C4-2B (cell line): ENCODE data around the gene LZTS3.

Source experiments
- ZFX ChIP-seq: fragments of 450-650 bp; IDR thresholded peaks from 2 replicates; pipeline ENCODE4 v1.6.1; 2017
- TF ChIP-seq, protein P1 (sequence below): fragments of 450-650 bp; conservative IDR thresholded peaks from 2 replicates; pipeline ENCODE4 v1.5.1; 2017; ENCODE audit warnings: mild to moderate bottlenecking

DNA sequence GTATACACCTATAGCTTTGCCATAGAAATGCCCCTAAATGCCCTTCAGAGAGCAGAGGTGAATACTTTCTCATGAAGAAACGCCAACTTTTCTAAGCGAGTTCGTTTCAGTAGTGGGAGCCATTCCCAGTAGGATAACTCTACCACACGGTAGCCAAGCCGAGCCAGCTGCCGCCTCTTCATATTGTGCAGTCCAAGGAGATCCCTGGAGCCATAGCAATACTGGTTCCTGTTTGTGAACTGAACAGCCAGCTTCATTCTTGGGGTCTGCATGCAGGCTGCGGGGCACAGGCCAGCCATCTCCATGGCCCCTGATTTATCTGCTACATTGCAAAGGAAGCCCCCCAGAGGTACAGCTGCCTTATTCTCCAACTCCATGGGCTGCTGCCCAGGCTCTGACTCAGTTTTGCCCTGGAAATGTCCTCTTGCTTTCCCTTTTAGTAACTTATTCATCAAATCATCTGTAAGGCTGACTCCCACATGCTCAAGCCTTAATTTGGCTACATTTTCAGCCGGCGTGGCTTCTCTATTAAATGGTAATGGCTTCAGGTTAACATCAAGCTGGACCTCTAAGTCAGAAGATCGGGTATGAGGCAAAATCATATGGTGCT, 26.5 kb downstream of the LZTS3 start:
- TF ChIP-seq, protein P1, sequence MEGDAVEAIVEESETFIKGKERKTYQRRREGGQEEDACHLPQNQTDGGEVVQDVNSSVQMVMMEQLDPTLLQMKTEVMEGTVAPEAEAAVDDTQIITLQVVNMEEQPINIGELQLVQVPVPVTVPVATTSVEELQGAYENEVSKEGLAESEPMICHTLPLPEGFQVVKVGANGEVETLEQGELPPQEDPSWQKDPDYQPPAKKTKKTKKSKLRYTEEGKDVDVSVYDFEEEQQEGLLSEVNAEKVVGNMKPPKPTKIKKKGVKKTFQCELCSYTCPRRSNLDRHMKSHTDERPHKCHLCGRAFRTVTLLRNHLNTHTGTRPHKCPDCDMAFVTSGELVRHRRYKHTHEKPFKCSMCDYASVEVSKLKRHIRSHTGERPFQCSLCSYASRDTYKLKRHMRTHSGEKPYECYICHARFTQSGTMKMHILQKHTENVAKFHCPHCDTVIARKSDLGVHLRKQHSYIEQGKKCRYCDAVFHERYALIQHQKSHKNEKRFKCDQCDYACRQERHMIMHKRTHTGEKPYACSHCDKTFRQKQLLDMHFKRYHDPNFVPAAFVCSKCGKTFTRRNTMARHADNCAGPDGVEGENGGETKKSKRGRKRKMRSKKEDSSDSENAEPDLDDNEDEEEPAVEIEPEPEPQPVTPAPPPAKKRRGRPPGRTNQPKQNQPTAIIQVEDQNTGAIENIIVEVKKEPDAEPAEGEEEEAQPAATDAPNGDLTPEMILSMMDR = no peak
- TF ChIP-seq ZFX = no peak
